Esophagus squamous epithelium (tissue), 4 donors: ENCODE measurements around the gene SHC2.

Source experiments
- POLR2A ChIP-seq, 4 donors: fragments of 450-650 bp; IDR thresholded peaks; one replicate each; pipeline ENCODE4 v1.6.1; 2017; ENCODE audit warnings: antibody characterized with exemption in 4 of 4, mild to moderate bottlenecking in 4 of 4, moderate library complexity in 3 of 4
- TF ChIP-seq, protein P1 (sequence below), 6 experiments: fragments of 450-650 bp in 4 of 6; fragments of 200-600 bp in 2 of 6; sonication (generic) in 2 of 6; IDR thresholded peaks; one replicate each; pipeline ENCODE4 v1.5.1; 2016 to 2019; ENCODE audit warnings: antibody characterized with exemption in 6 of 6, mild to moderate bottlenecking in 4 of 6, moderate library complexity in 4 of 6

DNA sequence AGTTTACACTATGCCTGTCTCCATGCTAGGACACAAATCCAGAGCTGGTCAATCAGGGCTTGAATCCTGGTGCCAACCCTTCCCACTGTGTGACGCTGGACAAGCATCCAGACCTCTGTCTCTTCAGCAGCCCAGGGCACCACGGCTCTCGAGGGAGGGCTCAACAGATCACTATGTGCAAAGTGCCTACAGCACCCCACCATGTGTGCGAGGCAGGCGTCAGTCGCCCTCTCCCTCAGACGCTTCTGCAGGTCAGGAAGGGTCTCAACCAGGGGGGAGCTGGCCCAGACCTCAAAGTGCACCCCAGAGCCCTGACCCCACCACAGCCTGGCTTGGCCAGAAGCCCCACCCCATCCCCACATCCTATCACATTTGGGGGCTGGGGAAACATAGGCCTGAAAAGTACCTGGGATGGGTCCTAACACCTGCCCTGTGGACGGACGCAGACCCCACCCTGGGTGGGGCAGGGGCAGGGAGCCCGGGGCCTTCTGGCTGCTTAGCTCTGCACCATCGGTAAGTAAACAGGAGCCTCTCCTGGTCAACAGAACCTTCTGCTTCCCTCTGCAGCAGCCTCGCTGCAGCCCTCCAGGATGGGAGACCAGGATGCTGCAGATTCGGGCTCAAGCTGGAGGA is 49.0 kb downstream of the SHC2 start:
- TF ChIP-seq, protein P1, sequence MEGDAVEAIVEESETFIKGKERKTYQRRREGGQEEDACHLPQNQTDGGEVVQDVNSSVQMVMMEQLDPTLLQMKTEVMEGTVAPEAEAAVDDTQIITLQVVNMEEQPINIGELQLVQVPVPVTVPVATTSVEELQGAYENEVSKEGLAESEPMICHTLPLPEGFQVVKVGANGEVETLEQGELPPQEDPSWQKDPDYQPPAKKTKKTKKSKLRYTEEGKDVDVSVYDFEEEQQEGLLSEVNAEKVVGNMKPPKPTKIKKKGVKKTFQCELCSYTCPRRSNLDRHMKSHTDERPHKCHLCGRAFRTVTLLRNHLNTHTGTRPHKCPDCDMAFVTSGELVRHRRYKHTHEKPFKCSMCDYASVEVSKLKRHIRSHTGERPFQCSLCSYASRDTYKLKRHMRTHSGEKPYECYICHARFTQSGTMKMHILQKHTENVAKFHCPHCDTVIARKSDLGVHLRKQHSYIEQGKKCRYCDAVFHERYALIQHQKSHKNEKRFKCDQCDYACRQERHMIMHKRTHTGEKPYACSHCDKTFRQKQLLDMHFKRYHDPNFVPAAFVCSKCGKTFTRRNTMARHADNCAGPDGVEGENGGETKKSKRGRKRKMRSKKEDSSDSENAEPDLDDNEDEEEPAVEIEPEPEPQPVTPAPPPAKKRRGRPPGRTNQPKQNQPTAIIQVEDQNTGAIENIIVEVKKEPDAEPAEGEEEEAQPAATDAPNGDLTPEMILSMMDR (IDR thresholded peaks at IDR 0.05): no peak
- TF ChIP-seq POLR2A (IDR thresholded peaks at IDR 0.05): no peak
